H9 (cell line): Measurements from ENCODE around the gene IER5L. TPM values are rescaled to one million over a fixed set of nuclear protein-coding genes. Genes with fewer than 3 reads are reported as not detected.

Experiments
- DNase-seq: peaks from one replicate; pipeline ENCODE4 v3.0.0-alpha.2; 2017
- H2AFZ ChIP-seq: one replicate; pipeline ENCODE4 v1.6.1; 2013; ENCODE audit warnings: mild to moderate bottlenecking, low read length, control low read depth, moderate library complexity
- H2AK5ac ChIP-seq: 2 replicates; pipeline ENCODE4 v1.6.1; 2013; ENCODE audit warnings: low read length, control low read depth, mixed read lengths; ENCODE audit not compliant: insufficient read length
- H2BK120ac ChIP-seq: one replicate; pipeline ENCODE4 v1.6.1; 2013; ENCODE audit warnings: low read depth, mild to moderate bottlenecking, low read length, control low read depth, inconsistent platforms; ENCODE audit not compliant: poor library complexity, severe bottlenecking
- H2BK12ac ChIP-seq: 2 replicates; pipeline ENCODE4 v1.6.1; 2013; ENCODE audit warnings: low read length, control low read depth, mixed read lengths, low read depth; ENCODE audit not compliant: insufficient read length
- H2BK15ac ChIP-seq: 2 replicates; pipeline ENCODE4 v1.6.1; 2013; ENCODE audit warnings: low read depth, low read length, control low read depth
- H2BK20ac ChIP-seq: one replicate; pipeline ENCODE4 v1.6.1; 2013; ENCODE audit warnings: low read depth, mild to moderate bottlenecking, low read length, control low read depth, inconsistent platforms; ENCODE audit not compliant: poor library complexity, severe bottlenecking
- H2BK5ac ChIP-seq: 2 replicates; pipeline ENCODE4 v1.6.1; 2013; ENCODE audit warnings: low read length, control low read depth, mixed read lengths; ENCODE audit not compliant: insufficient read length
- H3K14ac ChIP-seq: 2 replicates; pipeline ENCODE4 v1.6.1; 2013; ENCODE audit warnings: low read length, control low read depth; ENCODE audit not compliant: insufficient read depth
- H3K18ac ChIP-seq: 2 replicates; pipeline ENCODE4 v1.6.1; 2013; ENCODE audit warnings: low read depth, mild to moderate bottlenecking, mixed read lengths, low read length, control low read depth; ENCODE audit not compliant: insufficient read length
- H3K23ac ChIP-seq: 2 replicates; pipeline ENCODE4 v1.6.1; 2013; ENCODE audit warnings: low read length, control low read depth, mixed read lengths, low read depth; ENCODE audit not compliant: insufficient read length
- H3K23me2 ChIP-seq: 2 replicates; pipeline ENCODE4 v1.6.1; 2013; ENCODE audit warnings: low read depth, mild to moderate bottlenecking, mixed read lengths, low read length, control low read depth; ENCODE audit not compliant: insufficient read length, poor library complexity, severe bottlenecking
- H3K27ac ChIP-seq: 2 replicates; pipeline ENCODE4 v1.5.1; 2013; ENCODE audit warnings: low read length, control low read depth, mixed read lengths, low read depth; ENCODE audit not compliant: insufficient read length
- H3K27me3 ChIP-seq: 2 replicates; pipeline ENCODE4 v1.6.1; 2013; ENCODE audit warnings: low read length, control low read depth, inconsistent platforms; ENCODE audit not compliant: insufficient read depth
- H3K4ac ChIP-seq: 2 replicates; pipeline ENCODE4 v1.6.1; 2013; ENCODE audit warnings: low read depth, mild to moderate bottlenecking, control low read depth, inconsistent platforms, low read length, moderate library complexity
- H3K4me1 ChIP-seq: 2 replicates; pipeline ENCODE4 v1.6.1; 2013; ENCODE audit warnings: low read length, control low read depth, inconsistent platforms; ENCODE audit not compliant: insufficient read depth
- H3K4me2 ChIP-seq: 2 replicates; pipeline ENCODE4 v1.6.1; 2013; ENCODE audit warnings: low read length, control low read depth, mixed read lengths; ENCODE audit not compliant: insufficient read length, insufficient read depth
- H3K56ac ChIP-seq: 2 replicates; pipeline ENCODE4 v1.6.1; 2013; ENCODE audit warnings: low read depth, mild to moderate bottlenecking, mixed read lengths, low read length, control low read depth; ENCODE audit not compliant: insufficient read length
- H3K79me1 ChIP-seq: 2 replicates; pipeline ENCODE4 v1.6.1; 2013; ENCODE audit warnings: low read depth, mild to moderate bottlenecking, moderate library complexity, low read length, control low read depth, inconsistent platforms; ENCODE audit not compliant: insufficient read depth, poor library complexity, severe bottlenecking
- H3K79me2 ChIP-seq: 2 replicates; pipeline ENCODE4 v1.6.1; 2013; ENCODE audit warnings: low read length, control low read depth, inconsistent platforms; ENCODE audit not compliant: insufficient read depth
- H3K9ac ChIP-seq: 2 replicates; pipeline ENCODE4 v1.6.1; 2013; ENCODE audit warnings: low read length, control low read depth, mixed read lengths; ENCODE audit not compliant: insufficient read length; ENCODE audit errors: extremely low read depth
- H3K9me3 ChIP-seq: one replicate; pipeline ENCODE4 v1.6.1; 2013; ENCODE audit warnings: low read depth, low read length, inconsistent platforms; ENCODE audit not compliant: control insufficient read depth
- H3T11ph ChIP-seq: one replicate; pipeline ENCODE4 v1.6.1; 2013; ENCODE audit warnings: mild to moderate bottlenecking, low read length, control low read depth, inconsistent platforms
- H4K20me1 ChIP-seq: one replicate; pipeline ENCODE4 v1.6.1; 2013; ENCODE audit not compliant: control insufficient read depth, insufficient read length, insufficient read depth
- H4K5ac ChIP-seq: 2 replicates; pipeline ENCODE4 v1.6.1; 2013; ENCODE audit warnings: low read depth, mild to moderate bottlenecking, mixed read lengths, low read length, control low read depth; ENCODE audit not compliant: insufficient read length
- H4K8ac ChIP-seq: replicated peaks from 2 replicates; pipeline ENCODE4 v1.6.1; 2013; ENCODE audit warnings: low read length, control low read depth, mixed read lengths, low read depth; ENCODE audit not compliant: insufficient read length
- H4K91ac ChIP-seq: 2 replicates; pipeline ENCODE4 v1.6.1; 2013; ENCODE audit warnings: low read depth, mild to moderate bottlenecking, moderate library complexity, mixed read lengths, low read length, control low read depth; ENCODE audit not compliant: insufficient read length
- H3K27ac Mint-ChIP-seq, 3 experiments: 2 replicates in 2 of 3; 3 replicates in 1 of 3; pipeline ENCODE4 v1.8.0; 2020 to 2021; ENCODE audit warnings: mixed read lengths in 3 of 3, mild to moderate bottlenecking in 1 of 3, moderate library complexity in 1 of 3
- H3K27me3 Mint-ChIP-seq: 2 replicates; pipeline ENCODE4 v1.8.0; 2021; ENCODE audit warnings: low read depth, mild to moderate bottlenecking, moderate library complexity, mixed read lengths
- H3K36me3 Mint-ChIP-seq, 3 experiments: 2 replicates in 2 of 3; 3 replicates in 1 of 3; pipeline ENCODE4 v1.8.0; 2020 to 2021; ENCODE audit warnings: low read depth in 3 of 3, mixed read lengths in 3 of 3; ENCODE audit not compliant: insufficient read depth in 1 of 3
- H3K4me1 Mint-ChIP-seq, 2 experiments: 2 replicates each; pipeline ENCODE4 v1.8.0; 2020; ENCODE audit warnings: mixed read lengths in 2 of 2
- H3K4me3 Mint-ChIP-seq, 2 experiments: 2 replicates in 1 of 2; 3 replicates in 1 of 2; pipeline ENCODE4 v1.8.0; 2020 to 2021; ENCODE audit warnings: mild to moderate bottlenecking in 2 of 2, mixed read lengths in 2 of 2, moderate library complexity in 1 of 2
- H3K9me3 Mint-ChIP-seq, 2 experiments: 2 replicates in 1 of 2; 3 replicates in 1 of 2; pipeline ENCODE4 v1.8.0; 2020; ENCODE audit warnings: mild to moderate bottlenecking in 2 of 2, mixed read lengths in 2 of 2, moderate library complexity in 1 of 2
- WGBS: extraction: QIAGEN DNeasy Blood & Tissue Kit; methylation state at CpG from one replicate; pipeline ENCODE4 v1.1.7; 2013; ENCODE audit warnings: missing lambda C conversion rate, low lambda C conversion rate, mixed read lengths; ENCODE audit not compliant: insufficient read length; ENCODE audit errors: extremely low coverage; 5-methylcytosine and 5-hydroxymethylcytosine counted together
- total RNA-seq: library from RNA; stranded (reverse); gene quantifications from 2 replicates; pipeline ENCODE4 v1.2.1, GENCODE V29; 2021
- TF ChIP-seq, protein P1 (sequence below): fragments of 200-600 bp; sonication (generic); conservative IDR thresholded peaks from 3 replicates; pipeline ENCODE4 v1.8.0; 2021; ENCODE audit warnings: antibody characterized with exemption, mild to moderate bottlenecking

The IER5L gene
- total RNA-seq, 1 experiment from 2014 or later: 1.0 TPM

DNA sequence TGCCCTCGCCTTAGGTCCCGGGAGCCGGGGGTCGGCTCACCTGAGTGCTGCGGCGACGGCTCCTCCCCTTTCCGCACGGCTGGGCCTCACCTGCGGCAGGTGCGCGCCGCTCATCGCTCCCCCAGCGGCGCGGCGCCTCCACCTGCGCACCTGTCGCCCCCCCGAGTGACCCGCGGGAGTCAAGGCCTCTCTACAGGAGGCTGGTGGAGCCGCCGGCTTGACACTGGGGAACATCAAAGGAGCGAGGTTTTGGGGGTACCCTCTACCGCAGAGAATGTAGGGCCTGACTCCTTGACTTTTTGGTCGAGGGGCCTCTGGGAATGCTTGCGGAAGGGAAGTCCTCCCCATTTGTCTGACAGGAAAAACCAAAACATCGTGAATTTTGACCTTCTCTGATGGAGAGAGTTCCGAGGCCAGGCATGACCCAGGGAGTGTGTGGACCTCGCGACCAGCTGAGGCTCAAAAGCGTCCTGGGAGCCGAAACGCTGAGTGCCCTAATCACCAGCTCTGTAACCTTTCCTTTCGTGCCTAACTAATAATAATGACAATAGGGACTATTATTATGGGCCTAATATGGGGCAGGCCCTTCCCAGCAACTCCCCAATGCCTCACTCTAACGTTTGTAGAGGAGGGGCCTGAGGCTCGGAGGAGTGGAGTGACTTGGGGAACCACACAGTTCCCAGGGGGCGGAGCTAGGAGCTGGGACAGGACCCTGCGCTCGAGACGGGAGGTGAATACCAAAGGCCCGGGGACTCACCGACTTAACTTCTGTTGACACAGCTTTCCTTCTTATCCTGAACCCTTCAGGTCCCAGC, 714 bp upstream of the IER5L start:
- Histone ChIP-seq H3K27me3 (peaks cover 53% of the 10 kb centered on the region), H3K4ac (no peak overlapping the region), H2AK5ac (no peak overlapping the region), H3K9ac (no peak overlapping the region), H2BK20ac (no peak overlapping the region), H3K23ac (no peak overlapping the region), H3K79me1 (no peaks in the 10 kb centered on the region), H2BK15ac (no peak overlapping the region), H4K91ac (no peak overlapping the region), H3K23me2 (peaks cover 29% of the 10 kb centered on the region), H3K9me3 (no peaks in the 10 kb centered on the region), H3K18ac (no peak overlapping the region), H3K4me1 (no peaks in the 10 kb centered on the region), H4K20me1 (no peaks in the 10 kb centered on the region), H3K27ac (no peak overlapping the region), H2BK12ac (no peak overlapping the region), H2AFZ (no peak overlapping the region), H3K79me2 (no peaks in the 10 kb centered on the region), H3K14ac (no peak overlapping the region), H2BK120ac (no peak overlapping the region), H3K56ac (no peak overlapping the region), H4K8ac (no peak overlapping the region), H3K4me2 (peak overlapping the region; percentile 17), H2BK5ac (no peak overlapping the region), H4K5ac (no peak overlapping the region), H3T11ph (no peak overlapping the region)
- Mint-ChIP-seq H3K4me1 (peaks cover 21 to 26% of the 10 kb centered on the region in 2 experiments), H3K36me3 (no peaks in the 10 kb centered on the region), H3K4me3 (peak overlapping the region; percentile 21 to 76; a peak in 4 of 5 replicates), H3K27ac (no peak overlapping the region), H3K27me3 (peaks cover 84% of the 10 kb centered on the region), H3K9me3 (peaks cover 0 to 3% of the 10 kb centered on the region in 2 experiments; a peak in 1 of 5 replicates)
- TF ChIP-seq, protein P1, sequence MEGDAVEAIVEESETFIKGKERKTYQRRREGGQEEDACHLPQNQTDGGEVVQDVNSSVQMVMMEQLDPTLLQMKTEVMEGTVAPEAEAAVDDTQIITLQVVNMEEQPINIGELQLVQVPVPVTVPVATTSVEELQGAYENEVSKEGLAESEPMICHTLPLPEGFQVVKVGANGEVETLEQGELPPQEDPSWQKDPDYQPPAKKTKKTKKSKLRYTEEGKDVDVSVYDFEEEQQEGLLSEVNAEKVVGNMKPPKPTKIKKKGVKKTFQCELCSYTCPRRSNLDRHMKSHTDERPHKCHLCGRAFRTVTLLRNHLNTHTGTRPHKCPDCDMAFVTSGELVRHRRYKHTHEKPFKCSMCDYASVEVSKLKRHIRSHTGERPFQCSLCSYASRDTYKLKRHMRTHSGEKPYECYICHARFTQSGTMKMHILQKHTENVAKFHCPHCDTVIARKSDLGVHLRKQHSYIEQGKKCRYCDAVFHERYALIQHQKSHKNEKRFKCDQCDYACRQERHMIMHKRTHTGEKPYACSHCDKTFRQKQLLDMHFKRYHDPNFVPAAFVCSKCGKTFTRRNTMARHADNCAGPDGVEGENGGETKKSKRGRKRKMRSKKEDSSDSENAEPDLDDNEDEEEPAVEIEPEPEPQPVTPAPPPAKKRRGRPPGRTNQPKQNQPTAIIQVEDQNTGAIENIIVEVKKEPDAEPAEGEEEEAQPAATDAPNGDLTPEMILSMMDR: no peak
- no CpG with 5 or more reads among the region's 45 CpGs for WGBS
- DNase-seq: peak; percentile 99
